ENCODE measurements around the gene ITPR3.
A peak's percentile ranks its signal among the peaks of the same experiment; 100 is the strongest.

The ITPR3 gene

DNA sequence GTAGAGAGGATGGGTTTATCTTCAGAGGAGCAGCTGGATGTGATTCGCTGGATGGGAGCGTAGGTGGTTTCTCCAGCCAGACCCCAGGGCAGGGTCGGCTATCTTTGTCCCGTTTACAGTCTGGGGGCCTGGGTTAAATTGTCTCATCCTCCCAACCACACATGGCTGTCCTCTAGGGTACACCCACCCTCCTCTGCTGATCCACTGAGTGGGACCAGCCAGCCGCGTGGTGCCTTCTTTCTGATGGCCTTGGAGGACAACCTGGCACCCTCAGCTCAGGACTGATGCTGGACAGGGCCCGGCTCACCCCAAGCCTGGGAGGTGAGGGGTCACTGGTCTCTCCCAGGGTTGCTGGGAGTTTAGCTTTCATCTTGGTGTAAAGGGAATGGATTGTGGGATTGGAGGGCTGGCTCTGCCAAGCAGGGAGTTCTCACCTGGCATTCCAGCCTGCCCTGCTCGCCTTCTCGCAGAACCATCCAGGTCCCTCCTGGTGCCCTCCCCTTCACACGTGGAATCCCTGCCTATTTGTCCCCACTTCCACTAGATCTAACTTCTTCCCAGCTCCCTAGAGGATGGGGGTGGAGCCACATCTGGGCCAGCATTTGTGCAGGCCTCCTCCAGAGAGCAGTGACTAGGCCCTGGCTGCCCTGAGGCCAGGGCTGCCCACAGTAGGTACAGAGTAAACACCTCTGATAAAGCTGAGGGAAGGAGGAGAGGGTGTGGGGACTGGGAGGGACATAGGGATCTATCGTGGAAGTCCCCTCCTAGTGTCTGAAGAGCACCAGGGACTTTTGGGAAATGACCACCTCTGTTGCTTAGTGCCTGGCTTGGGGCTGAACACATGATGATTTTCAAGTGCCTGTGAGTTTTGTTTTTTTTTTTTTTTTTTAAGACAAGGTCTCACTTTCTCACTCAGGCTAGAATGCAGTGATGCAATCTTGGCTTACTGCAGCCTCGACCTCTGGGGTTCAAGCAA is 1.6 kb downstream of the ITPR3 start:
- H4K91ac ChIP-seq (ENCODE audit: low read depth, low read length): no peak overlapping the region
- no peak overlapping the region for H3K4me3 ChIP-seq (ENCODE audit: low read depth, low read length)
- H3K4me1 ChIP-seq (ENCODE audit: control insufficient read depth in 1 of 2, insufficient read depth in 2 of 2, low read length in 2 of 2): peaks cover 0 to 12% of the 10 kb centered on the region in 2 experiments
- H3K9me3 ChIP-seq (ENCODE audit: insufficient read depth, low read depth, low read length): no peaks in the 10 kb centered on the region
- H3K27ac ChIP-seq (ENCODE audit: low read depth, low read length): no peak overlapping the region
- H4K12ac ChIP-seq (ENCODE audit: low read depth, low read length): no peak overlapping the region
- H4K8ac ChIP-seq (ENCODE audit: low read depth, low read length): no peak overlapping the region
- H3K36me3 ChIP-seq (ENCODE audit: control insufficient read depth in 1 of 2, insufficient read depth in 2 of 2, low read length in 2 of 2): peaks cover 0 to 3% of the 10 kb centered on the region in 2 experiments
- no peak overlapping the region for H2BK12ac ChIP-seq (ENCODE audit: low read length)
- no CpG with 5 or more reads among the region's 12 CpGs for WGBS (ENCODE audit: extremely low coverage, insufficient coverage, insufficient read length)
- no peak overlapping the region for H3K4ac ChIP-seq (ENCODE audit: low read depth, low read length)
- no peak overlapping the region for H2BK120ac ChIP-seq (ENCODE audit: insufficient read depth, low read length, poor library complexity)
- DNase-seq: peak; percentile 9 to 40
- H3K4me2 ChIP-seq (ENCODE audit: low read length): peak overlapping the region; percentile 95
- peaks cover 4% of the 10 kb centered on the region for H3K27me3 ChIP-seq (ENCODE audit: insufficient read depth, low read length)
- H3K18ac ChIP-seq (ENCODE audit: low read length): no peak overlapping the region
- H3K14ac ChIP-seq (ENCODE audit: low read length): no peak overlapping the region
- H2BK5ac ChIP-seq (ENCODE audit: low read depth, low read length, poor library complexity): no peak overlapping the region
- no peak overlapping the region for H3K9ac ChIP-seq (ENCODE audit: low read length)
- no peak overlapping the region for H2AK5ac ChIP-seq (ENCODE audit: low read length)
- peaks cover 8% of the 10 kb centered on the region for H3K79me1 ChIP-seq (ENCODE audit: low read length)
- H3K23ac ChIP-seq (ENCODE audit: low read length): no peak overlapping the region
- H2AFZ ChIP-seq (ENCODE audit: insufficient read depth, low read length, poor library complexity): no peak overlapping the region
- H3K79me2 ChIP-seq (ENCODE audit: control insufficient read depth, insufficient read depth, low read length, poor library complexity): peaks cover 3% of the 10 kb centered on the region

DNA sequence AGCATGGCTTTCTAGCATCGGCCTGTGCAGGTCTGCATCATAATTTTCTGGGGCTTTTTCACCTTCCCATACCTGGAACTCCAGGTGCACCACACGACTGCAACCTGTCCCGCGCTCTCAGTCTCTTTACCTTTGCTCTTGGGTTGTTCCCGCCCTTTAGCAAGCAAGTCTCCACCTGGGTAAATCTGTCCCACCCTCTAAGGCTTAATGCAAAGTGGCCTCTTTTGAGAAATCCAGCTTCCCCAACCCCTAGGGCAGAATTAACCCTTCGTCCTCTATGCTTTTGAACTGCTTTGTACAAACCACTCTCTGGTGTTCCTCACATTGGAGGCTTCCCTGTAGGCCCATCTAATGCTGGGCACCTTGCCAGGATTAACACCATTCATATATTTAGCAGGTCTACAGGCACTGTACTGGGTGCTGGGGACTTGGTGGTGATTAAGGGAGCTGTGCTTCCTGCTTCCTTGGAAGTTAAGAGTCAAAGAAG is 2.8 kb downstream of the ITPR3 start:
- Histone ChIP-seq H2BK5ac (ENCODE audit: low read depth, low read length, poor library complexity) (no peak overlapping the region), H3K27me3 (ENCODE audit: insufficient read depth, low read length) (peaks cover 4% of the 10 kb centered on the region), H2AFZ (ENCODE audit: insufficient read depth, low read length, poor library complexity) (no peak overlapping the region), H2BK120ac (ENCODE audit: insufficient read depth, low read length, poor library complexity) (no peak overlapping the region), H2AK5ac (ENCODE audit: low read length) (no peak overlapping the region), H4K8ac (ENCODE audit: low read depth, low read length) (no peak overlapping the region), H4K12ac (ENCODE audit: low read depth, low read length) (no peak overlapping the region), H3K79me2 (ENCODE audit: control insufficient read depth, insufficient read depth, low read length, poor library complexity) (peaks cover 3% of the 10 kb centered on the region), H3K23ac (ENCODE audit: low read length) (no peak overlapping the region), H3K9me3 (ENCODE audit: insufficient read depth, low read depth, low read length) (no peaks in the 10 kb centered on the region), H3K4me2 (ENCODE audit: low read length) (no peak overlapping the region), H3K36me3 (ENCODE audit: control insufficient read depth in 1 of 2, insufficient read depth in 2 of 2, low read length in 2 of 2) (peaks cover 0 to 3% of the 10 kb centered on the region in 2 experiments), H3K4me3 (ENCODE audit: low read depth, low read length) (no peak overlapping the region), H4K91ac (ENCODE audit: low read depth, low read length) (no peak overlapping the region), H3K27ac (ENCODE audit: low read depth, low read length) (no peak overlapping the region), H3K14ac (ENCODE audit: low read length) (no peak overlapping the region), H2BK12ac (ENCODE audit: low read length) (no peak overlapping the region), H3K9ac (ENCODE audit: low read length) (no peak overlapping the region), H3K18ac (ENCODE audit: low read length) (no peak overlapping the region), H3K4me1 (ENCODE audit: control insufficient read depth in 1 of 2, insufficient read depth in 2 of 2, low read length in 2 of 2) (peaks cover 0 to 12% of the 10 kb centered on the region in 2 experiments), H3K4ac (ENCODE audit: low read depth, low read length) (no peak overlapping the region), H3K79me1 (ENCODE audit: low read length) (peaks cover 8% of the 10 kb centered on the region)
- DNase-seq: no peak
- whole genome bisulfite sequencing (ENCODE audit: extremely low coverage, insufficient coverage, insufficient read length): no CpG with 5 or more reads among the region's 6 CpGs

DNA sequence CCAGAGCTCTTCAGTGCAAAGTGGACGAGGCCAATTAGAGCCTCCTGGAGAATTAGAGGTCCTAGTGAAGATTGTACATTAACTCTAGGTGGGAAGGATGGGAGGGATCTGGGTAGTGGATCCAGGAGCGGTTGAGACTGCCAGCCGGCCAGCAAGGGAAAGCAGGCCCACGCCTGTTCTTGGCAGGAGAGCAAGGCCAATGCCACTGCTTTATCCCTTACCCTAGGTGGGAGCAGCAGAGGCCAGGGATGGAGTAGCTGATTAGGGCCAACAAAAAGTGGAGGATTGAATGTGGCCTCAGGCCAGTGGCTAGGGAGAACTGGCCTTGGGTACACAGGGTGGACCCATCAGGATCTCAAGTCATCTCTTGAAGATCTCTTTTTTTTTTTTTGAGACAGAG is 3.7 kb downstream of the ITPR3 start:
- DNase-seq: no peak
- Histone ChIP-seq H3K14ac (ENCODE audit: low read length) (no peak overlapping the region), H3K4me1 (ENCODE audit: control insufficient read depth in 1 of 2, insufficient read depth in 2 of 2, low read length in 2 of 2) (peaks cover 0 to 12% of the 10 kb centered on the region in 2 experiments), H3K79me2 (ENCODE audit: control insufficient read depth, insufficient read depth, low read length, poor library complexity) (peaks cover 3% of the 10 kb centered on the region), H3K27me3 (ENCODE audit: insufficient read depth, low read length) (peaks cover 4% of the 10 kb centered on the region), H3K23ac (ENCODE audit: low read length) (no peak overlapping the region), H3K9me3 (ENCODE audit: insufficient read depth, low read depth, low read length) (no peaks in the 10 kb centered on the region), H3K4ac (ENCODE audit: low read depth, low read length) (no peak overlapping the region), H2BK12ac (ENCODE audit: low read length) (no peak overlapping the region), H3K4me3 (ENCODE audit: low read depth, low read length) (no peak overlapping the region), H4K8ac (ENCODE audit: low read depth, low read length) (no peak overlapping the region), H4K12ac (ENCODE audit: low read depth, low read length) (no peak overlapping the region), H2AFZ (ENCODE audit: insufficient read depth, low read length, poor library complexity) (no peak overlapping the region), H2BK5ac (ENCODE audit: low read depth, low read length, poor library complexity) (no peak overlapping the region), H3K4me2 (ENCODE audit: low read length) (no peak overlapping the region), H2BK120ac (ENCODE audit: insufficient read depth, low read length, poor library complexity) (no peak overlapping the region), H3K18ac (ENCODE audit: low read length) (no peak overlapping the region), H3K27ac (ENCODE audit: low read depth, low read length) (no peak overlapping the region), H3K9ac (ENCODE audit: low read length) (no peak overlapping the region), H3K36me3 (ENCODE audit: control insufficient read depth in 1 of 2, insufficient read depth in 2 of 2, low read length in 2 of 2) (peaks cover 0 to 3% of the 10 kb centered on the region in 2 experiments), H3K79me1 (ENCODE audit: low read length) (peaks cover 8% of the 10 kb centered on the region), H2AK5ac (ENCODE audit: low read length) (no peak overlapping the region), H4K91ac (ENCODE audit: low read depth, low read length) (no peak overlapping the region)
- no CpG with 5 or more reads among the region's 4 CpGs for WGBS (ENCODE audit: extremely low coverage, insufficient coverage, insufficient read length)

DNA sequence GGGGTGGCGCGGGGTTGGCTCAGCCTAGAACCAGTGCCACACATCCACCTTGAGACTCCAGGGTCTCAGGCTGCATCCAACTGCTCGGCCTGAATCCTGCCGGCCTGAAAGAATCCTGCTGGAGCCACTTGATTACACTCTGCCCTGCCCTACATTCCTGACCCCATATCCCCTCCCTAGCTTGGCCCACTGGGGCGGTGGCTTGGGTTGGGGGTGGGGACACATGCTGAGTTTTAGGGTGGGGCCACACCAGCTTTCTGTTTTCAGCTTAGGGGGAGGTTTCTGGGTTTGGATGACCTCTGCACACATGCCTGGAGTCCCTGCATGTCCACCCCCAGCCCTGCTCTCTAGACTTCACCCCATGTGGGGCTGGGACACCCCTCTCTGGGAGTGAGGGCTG is 6.8 kb downstream of the ITPR3 start:
- Histone ChIP-seq H3K27me3 (ENCODE audit: insufficient read depth, low read length) (no peaks in the 10 kb centered on the region), H2BK12ac (ENCODE audit: low read length) (no peak overlapping the region), H3K23ac (ENCODE audit: low read length) (no peak overlapping the region), H3K27ac (ENCODE audit: low read depth, low read length) (no peak overlapping the region), H3K79me1 (ENCODE audit: low read length) (no peaks in the 10 kb centered on the region), H2BK120ac (ENCODE audit: insufficient read depth, low read length, poor library complexity) (no peak overlapping the region), H3K14ac (ENCODE audit: low read length) (no peak overlapping the region), H4K91ac (ENCODE audit: low read depth, low read length) (no peak overlapping the region), H3K18ac (ENCODE audit: low read length) (no peak overlapping the region), H2BK5ac (ENCODE audit: low read depth, low read length, poor library complexity) (no peak overlapping the region), H2AFZ (ENCODE audit: insufficient read depth, low read length, poor library complexity) (no peak overlapping the region), H3K4me3 (ENCODE audit: low read depth, low read length) (no peak overlapping the region), H3K4me1 (ENCODE audit: control insufficient read depth in 1 of 2, insufficient read depth in 2 of 2, low read length in 2 of 2) (peaks cover 0 to 2% of the 10 kb centered on the region in 2 experiments), H4K8ac (ENCODE audit: low read depth, low read length) (no peak overlapping the region), H3K9ac (ENCODE audit: low read length) (no peak overlapping the region), H2AK5ac (ENCODE audit: low read length) (no peak overlapping the region), H3K4me2 (ENCODE audit: low read length) (no peak overlapping the region), H4K12ac (ENCODE audit: low read depth, low read length) (no peak overlapping the region), H3K36me3 (ENCODE audit: control insufficient read depth in 1 of 2, insufficient read depth in 2 of 2, low read length in 2 of 2) (peaks cover 0 to 3% of the 10 kb centered on the region in 2 experiments), H3K79me2 (ENCODE audit: control insufficient read depth, insufficient read depth, low read length, poor library complexity) (no peaks in the 10 kb centered on the region), H3K9me3 (ENCODE audit: insufficient read depth, low read depth, low read length) (no peaks in the 10 kb centered on the region), H3K4ac (ENCODE audit: low read depth, low read length) (no peak overlapping the region)
- no peak for DNase-seq
- no CpG with 5 or more reads among the region's 5 CpGs for WGBS (ENCODE audit: extremely low coverage, insufficient coverage, insufficient read length)

Measured in trophoblast cell (in vitro differentiated cells and primary cell).